Right lobe of liver (tissue), 4 donors: ENCODE data around the gene TUBB8.

ENCODE experiments used
- POLR2A ChIP-seq: fragments of 450-650 bp; IDR thresholded peaks from one replicate; pipeline ENCODE4 v1.6.1; 2017; ENCODE audit warnings: antibody characterized with exemption, mild to moderate bottlenecking
- TF ChIP-seq, protein P1 (sequence below), 4 donors: fragments of 200-600 bp in 3 of 4; fragments of 450-650 bp in 1 of 4; IDR thresholded peaks; one replicate each; pipeline versions ENCODE4 v1.5.1 to v1.8.0; 2016 to 2022; ENCODE audit warnings: antibody characterized with exemption in 4 of 4, mild to moderate bottlenecking in 2 of 4
- donor health status: DM: no; HTN: no; CAD: no.
- donor health status: DM: no; HTN: no; CAD: no.
- donor health status: DM: no; HTN: yes; CAD: no.

DNA sequence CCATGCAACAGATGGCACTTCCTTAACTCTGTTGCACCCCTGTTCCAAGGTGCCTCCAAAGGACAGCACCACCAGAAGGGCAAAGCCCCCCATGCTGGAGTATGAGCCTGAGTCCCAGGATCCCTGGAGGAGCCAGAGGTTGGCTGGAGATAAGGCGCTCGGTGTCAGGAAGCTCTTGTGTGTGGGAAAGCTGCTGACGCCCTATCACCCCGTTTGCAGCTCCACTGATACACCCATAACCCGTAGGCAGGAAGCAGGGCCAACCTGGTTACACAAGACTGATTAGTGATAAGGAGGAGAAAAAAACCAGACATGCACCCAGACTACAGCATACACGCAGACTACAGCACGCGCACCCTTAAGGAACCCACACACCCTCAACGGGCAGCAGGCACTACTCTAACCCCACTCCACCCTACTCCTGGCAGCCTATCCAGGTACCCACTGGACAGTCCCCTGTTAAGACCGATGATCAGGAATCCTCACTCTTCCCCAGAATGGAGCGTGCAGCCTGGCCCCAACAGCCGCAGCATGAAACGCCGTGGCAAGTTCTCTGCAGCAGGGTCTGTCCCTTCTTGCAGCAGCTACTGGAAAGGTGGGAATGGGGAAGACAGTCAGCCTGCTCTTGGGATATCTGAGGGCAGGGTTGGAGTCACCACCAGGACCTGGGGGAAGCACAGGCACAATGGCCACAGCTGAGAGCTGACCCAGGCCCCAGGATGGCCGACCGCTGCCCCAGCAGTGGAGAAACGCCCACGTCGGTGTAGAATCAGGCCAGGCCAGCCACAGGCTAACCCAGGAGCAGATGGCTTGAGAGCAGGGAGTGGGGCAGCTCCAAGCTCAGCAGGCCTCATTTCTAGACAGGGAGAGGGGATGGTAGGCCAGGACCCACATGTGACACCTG lies 38.3 kb upstream of the TUBB8 start:
- TF ChIP-seq POLR2A: no peak
- TF ChIP-seq, protein P1, sequence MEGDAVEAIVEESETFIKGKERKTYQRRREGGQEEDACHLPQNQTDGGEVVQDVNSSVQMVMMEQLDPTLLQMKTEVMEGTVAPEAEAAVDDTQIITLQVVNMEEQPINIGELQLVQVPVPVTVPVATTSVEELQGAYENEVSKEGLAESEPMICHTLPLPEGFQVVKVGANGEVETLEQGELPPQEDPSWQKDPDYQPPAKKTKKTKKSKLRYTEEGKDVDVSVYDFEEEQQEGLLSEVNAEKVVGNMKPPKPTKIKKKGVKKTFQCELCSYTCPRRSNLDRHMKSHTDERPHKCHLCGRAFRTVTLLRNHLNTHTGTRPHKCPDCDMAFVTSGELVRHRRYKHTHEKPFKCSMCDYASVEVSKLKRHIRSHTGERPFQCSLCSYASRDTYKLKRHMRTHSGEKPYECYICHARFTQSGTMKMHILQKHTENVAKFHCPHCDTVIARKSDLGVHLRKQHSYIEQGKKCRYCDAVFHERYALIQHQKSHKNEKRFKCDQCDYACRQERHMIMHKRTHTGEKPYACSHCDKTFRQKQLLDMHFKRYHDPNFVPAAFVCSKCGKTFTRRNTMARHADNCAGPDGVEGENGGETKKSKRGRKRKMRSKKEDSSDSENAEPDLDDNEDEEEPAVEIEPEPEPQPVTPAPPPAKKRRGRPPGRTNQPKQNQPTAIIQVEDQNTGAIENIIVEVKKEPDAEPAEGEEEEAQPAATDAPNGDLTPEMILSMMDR (IDR thresholded peaks at IDR 0.05): no peak
